NCI-H187 (cell line): ENCODE data around the gene LMNB1.
"Not testable (repeated sequence)": the region's sequence is repeated elsewhere in the genome, so short reads cannot be mapped to it uniquely, and the experiment has no call there.

ENCODE experiments used
- DNase-seq, 2 experiments: peaks; one replicate each; lab custom pipeline; 2025; lab: John Stamatoyannopoulos, UW

Gene LMNB1

DNA sequence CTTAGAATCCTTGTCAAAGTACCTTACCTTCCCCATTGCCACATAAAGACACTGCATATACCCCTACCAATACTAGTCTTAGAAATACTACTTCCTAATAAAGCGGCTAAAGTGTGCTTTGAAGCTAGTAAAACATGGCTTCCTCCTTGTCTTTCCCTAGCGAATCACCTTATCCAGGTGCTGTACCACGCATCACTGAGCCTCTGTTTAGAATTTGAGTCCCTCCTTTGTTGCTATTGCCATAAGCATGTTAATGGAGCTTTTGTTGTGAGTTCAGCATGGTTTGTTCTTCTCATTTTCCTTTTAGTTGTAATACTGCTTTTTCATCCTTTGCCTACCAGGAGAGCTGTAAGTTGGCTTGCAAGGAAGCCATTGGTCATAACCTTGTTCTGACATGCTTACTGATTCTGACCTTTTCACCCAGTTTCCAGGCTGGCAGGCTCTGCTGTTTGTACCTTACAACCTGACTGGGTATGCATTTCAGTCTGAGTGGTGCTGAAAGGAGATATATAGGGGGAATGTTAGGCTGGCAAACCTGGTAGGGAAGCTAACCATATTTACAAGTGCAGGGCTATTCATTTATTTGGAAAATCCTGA is 49.8 kb downstream of the LMNB1 start:
- no peak for DNase-seq

DNA sequence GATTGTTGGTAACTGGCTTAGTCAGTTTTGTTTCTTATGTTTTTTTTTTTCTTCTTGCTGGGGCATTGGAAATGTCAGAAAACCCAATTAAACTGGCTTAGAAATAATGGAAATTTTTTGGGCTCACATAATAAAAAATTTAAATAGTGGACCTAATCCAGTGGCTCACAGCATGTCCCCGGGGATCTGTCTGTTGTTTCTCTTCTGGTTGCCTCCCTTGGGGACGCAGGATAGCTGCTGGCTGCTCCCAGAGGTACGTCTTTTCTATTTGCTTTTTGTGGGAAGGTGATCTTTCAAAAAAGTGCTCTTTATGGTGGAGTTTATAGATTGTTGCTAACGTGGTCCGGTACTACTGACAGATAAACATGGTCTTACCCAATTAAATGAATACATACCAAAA is 52.2 kb downstream of the LMNB1 start:
- no peak for DNase-seq

DNA sequence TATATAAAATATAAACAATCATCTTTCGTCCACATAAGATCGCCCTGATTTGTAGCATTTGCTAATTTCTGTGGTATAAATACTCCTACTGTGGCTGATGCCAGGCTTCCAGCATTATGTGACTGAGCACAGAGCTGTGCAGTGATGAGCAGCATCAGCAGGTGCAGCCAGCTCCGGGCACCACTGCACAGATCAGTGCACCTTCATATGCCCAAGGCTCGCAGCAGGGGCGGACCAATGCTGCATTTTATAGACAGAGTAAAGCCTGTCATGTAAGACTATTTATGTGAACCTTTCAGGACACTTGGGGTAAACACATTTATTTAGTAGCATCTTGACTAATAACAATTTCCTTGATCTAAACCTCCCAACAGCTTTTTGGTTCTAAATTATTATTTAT is 53.1 kb downstream of the LMNB1 start:
- no peak for DNase-seq

DNA sequence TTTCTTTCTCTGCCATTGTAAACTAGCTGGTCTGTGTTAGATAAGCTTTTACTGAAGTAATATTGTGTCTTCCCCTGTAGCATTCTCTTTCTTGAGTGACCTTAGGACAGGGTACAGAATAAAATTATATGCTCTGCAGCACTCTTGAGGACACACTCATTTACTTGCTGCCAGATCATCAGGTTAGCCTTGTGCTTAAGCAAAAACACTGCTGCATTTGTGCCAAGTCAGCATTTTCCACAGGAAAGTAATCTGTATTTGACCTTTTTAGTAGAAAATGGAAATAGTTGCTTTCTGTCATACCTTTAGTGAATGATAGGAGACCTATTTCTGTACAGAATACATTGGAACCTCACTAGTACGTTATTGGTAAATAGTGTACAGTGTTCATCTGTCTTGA is 54.2 kb downstream of the LMNB1 start:
- DNase-seq = no peak

DNA sequence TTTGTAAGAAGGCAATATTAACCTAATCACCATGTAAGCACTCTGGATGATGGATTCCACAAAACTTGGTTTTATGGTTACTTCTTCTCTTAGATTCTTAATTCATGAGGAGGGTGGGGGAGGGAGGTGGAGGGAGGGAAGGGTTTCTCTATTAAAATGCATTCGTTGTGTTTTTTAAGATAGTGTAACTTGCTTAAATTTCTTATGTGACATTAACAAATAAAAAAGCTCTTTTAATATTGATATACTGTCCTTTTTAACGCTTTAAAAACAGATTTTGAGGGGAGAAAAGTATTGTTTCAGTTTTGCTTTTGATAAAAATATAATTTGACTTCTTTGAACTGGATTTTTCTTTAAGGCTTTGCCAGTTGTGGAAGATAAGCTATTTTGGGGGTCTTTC is 59.8 kb downstream of the LMNB1 start:
- DNase-seq = no peak

DNA sequence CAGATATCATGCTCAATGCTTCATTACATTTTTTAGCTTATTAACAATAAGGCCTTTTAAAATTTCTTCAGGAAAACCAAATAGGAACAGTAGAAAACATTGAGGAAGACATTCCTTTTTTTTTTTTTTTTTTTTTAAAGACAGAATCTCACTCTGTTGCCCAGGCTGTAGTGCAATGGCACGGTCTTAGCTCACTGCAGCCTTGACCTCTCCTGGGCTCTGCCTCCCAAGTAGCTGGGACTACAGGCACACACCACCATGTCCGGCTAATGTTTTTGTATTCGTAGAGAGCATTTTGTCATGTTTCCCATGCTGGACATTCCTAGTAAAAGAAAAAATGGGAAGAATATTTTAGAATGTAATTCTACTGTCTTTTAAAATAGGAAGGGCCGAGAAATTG is 60.3 kb downstream of the LMNB1 start:
- no peak for DNase-seq

DNA sequence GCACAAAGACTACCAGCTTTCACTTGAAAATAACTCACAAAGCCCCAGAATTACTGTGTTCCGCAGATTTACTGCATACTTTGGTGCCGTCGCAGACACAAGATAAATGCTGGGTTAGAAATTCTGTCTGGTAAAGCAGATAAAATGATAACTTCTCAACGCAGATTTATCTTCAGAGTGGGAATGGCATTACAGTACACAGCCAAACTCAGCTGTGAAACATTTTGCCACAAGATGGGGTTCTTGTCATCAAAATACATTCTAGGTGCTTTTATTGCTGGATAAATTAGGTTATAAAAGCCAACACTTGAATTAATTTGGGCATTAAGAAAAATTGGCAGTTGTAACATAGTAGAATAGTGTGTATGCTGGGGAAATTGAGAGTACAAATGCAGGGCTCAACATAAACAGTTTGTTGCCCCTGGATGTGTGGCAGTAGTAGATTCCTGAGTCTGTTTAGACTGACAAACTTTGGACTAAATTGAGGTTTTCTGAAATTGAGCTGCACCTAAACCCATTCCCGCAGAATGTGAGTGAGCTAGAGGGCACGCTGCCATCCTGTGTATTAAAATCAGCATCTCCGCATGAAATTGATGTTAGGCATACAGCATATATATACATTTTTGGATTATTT is 61.1 kb downstream of the LMNB1 start:
- DNase-seq = no peak

DNA sequence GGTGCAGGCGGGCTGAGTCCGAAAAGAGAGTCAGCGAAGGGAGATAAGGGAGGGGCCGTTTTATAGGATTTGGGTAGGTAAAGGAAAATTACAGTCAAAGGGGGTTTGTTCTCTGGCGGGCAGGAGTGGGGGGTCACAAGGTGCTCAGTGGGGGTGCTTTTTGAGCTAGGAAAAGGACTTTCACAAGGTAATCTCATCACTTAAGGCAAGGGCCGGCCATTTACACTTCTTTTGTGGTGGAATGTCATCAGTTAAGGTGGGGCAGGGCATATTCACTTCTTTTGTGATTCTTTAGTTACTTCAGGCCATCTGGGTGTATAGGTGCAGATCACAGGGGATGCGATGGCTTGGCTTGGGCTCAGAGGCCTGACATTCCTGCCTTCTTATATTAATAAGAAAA is 62.5 kb downstream of the LMNB1 start:
- not testable (repeated sequence) for DNase-seq

DNA sequence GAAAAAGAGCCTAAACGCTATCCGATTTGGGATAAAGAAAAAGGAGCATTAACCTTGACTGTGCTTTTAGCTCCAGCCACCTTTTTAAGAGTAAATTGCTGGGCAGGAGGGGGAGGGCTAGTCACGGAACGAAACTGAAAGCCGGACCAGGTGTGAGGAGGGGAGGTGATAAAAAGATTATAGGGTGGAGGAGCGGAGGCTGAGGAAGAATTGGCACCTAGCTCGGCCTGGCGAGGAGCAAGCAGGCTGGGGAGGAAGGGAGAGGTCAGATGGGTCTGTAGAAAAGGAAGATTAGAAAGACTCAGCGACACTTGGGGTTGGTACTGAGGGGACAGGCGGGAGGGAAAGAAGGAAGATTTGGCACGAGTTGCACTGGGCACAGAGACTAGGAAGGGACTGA is 66.4 kb downstream of the LMNB1 start:
- not testable (repeated sequence) for DNase-seq

DNA sequence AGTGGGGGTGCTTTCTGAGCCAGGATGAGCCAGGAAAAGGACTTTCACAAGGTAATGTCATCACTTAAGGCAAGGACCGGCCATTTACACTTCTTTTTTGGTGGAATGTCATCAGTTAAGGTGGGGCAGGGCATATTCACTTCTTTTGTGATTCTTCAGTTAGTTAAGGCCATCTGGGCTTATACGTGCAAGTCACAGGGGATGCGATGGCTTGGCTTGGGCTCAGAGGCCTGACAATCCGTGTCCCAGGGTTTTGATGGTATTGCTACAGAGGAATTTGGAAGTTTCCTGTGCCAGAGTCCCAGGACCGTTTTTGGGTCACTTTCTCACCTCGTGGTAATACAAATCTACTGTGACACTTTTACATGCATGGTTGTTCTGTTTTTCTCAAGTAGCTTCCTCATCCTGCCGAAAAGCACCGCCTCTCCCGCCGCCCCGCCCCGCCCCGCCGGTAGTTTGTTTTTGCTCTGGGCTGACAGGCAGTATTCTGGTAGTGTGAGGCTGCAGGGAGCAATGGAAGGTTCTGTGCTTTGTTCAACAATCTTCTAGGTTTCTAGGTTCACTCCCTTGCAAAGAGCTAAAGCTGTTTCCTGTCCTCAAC is 68.6 kb downstream of the LMNB1 start:
- DNase-seq = not testable (repeated sequence)

DNA sequence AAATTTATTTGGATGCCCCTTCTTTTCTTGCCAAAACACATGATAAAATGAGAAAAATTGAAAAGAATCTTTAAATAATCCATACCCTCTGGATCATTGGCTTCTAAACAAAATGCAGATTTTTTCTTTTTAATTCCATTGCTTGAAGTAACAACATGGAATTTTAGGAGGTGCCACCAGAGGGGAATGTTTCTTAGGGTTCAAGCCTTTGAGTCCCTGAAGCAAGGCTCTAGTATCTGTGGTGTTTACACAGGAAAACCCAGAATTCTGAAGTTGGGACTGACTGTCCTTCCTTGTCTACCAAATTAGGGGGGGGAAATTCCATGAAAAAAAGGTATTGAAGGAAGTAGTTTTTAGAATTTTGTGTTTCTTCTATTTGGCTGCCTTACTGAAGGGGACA is 69.4 kb downstream of the LMNB1 start:
- no peak for DNase-seq

DNA sequence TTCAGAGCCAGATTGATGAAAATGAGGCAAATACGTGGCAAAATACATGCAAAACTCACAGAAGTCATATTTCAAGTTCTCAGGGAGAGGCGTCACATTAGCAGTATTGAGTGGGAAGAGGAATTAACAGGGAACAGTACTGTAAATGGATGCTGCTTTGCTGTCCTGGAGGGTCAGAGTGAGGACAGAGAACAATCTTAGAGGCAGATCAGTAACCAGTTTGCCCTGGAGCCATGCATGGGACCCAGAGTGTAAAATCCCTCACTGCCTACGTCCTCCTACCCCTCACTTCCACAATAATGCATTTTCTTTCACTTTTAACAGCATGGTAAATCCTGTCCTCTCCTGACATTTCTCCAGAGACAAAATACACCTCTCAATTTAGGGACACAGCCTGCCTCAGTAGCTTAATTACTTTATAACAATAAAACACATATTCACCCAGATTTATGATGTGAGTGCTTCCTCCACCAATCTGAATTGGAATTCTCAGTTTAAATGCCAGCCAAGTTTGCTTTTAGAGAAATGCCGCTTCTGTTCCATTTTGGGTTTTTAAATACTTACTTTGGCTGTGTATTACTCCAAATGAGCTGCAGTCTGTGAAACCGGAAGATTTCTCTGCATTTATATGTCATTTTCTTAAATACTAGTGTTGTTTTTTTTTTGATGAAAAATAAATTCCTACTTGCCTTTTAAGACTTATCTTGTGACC is 70.0 kb downstream of the LMNB1 start:
- DNase-seq = no peak

DNA sequence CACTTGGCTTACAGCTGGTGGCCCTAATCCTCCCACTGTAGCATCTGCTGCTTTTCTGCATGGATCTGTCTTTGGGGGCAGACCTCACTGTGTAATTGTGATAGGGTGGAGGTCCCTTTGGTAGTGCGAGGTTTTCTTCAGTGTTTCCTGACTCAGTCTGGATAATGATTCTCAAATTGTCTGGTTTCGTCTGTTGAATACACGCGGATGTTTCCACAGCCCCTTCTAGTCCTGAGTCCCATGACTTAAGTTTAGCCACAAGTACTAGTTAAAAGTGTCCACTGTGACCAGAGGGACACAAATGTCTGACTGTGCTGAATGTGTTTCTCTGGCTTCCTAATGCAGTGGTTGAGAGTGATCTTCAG is 70.5 kb downstream of the LMNB1 start:
- DNase-seq = no peak

DNA sequence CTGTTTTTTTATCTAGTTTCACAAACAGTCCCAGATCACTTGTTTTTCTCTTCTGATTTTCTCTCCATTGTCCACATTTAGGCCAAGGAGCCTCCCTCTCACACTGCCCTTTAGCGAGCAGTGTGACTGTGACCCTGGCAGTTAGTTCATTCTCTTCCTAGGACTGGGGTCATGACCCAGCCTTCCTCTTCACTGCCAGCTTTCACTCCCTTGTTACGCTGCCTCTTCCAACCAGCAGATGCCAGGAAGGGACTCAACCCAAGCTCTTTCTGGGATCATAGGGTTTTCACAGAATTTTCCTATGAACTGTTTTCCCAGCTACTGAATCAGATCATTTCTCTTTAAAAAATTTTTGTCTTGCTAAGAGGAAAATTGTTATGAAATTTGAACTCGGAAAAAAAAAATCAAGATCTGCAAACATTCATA is 70.9 kb downstream of the LMNB1 start:
- no peak for DNase-seq

DNA sequence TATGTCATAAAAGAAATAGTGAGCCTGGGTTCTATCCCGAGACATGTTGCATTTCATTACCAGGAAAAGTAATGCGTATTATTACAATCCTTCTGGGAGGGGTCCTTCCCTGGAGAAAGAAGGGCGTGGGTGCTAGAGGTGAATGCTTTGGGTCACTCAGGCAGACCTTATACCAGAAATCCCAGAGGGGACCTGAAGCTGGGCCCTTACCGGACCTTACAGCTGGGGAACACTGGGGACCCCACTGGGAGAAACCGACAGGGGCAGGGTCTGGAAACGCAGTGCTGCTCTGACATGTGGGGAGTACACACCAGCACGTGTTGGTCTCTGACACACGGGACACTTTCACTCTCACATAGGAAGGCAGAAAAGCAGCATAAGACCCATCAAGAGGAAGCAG is 71.3 kb downstream of the LMNB1 start:
- DNase-seq = no peak

DNA sequence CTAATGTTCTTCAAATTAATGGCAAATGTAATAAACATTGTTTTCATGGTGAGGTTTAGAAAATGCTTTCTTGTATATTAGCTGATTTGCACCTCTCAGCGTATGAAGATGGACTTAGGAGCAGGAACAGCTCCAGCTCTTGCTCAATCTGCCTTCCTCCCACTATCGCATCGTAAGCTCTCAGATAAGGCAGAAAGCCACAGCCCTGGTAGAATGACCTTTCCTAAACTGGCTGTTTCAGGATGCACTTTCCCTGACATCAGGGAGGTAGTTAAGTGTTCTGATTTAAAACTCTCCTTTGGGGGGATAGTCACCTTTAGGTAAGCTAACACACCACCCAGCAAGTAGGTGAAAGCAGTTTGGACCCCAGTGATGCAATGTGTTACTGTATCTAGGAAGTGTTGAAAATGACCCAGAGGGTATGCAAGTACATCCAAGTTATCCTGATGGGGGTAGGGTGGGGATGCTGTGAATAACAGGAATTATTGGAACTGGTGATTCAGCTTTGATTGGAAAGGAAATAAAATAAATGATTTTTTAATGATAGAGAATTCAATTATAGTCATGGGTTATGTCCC is 72.3 kb downstream of the LMNB1 start:
- DNase-seq = no peak

DNA sequence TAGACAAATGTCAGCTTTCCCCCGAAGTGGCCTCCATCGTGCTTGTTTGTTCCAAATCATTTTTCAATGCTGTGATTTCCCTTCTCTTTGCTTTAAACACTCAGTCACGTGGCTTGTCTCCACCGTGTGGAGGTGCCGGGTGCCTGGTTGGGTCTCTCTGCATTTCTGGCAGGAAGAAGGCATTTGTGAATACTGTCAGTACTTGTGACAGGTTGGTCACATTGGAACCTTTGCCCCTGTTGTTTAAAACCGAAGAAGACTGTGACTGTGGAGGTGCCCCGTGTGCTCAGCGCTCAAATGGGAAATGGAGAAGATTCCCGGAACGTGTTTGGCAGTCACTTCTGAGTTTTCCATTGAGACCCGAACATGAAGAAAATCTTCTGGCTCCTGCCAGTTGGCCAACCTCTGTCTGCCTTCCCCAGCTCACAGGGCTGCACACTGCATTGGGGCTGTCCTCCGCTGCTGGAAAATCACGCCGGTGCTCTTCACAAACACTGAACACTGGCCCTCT is 74.6 kb downstream of the LMNB1 start:
- no peak for DNase-seq

DNA sequence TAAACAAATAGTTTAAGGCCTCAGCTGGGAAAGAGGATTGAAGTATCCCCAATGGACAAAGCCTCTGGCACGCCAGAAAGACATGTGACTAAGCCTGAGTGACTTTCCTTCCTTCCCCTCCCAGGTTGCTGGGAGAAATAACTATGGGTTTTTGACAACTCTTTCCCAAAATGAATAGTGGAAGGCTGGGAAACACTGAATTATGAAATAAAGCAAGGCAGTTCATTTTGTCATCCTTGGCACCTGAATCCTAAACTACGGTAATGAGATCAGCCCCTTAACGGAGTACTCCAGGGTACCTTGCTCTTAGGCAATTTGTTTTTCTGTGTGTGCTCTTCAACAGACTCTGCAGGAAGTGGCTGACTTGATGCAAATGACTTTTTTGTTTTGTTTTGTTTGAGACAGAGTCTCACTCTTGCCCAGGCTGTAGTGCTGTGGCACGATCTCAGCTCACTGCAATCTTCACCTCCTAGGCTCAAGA is 75.2 kb downstream of the LMNB1 start:
- no peak for DNase-seq

DNA sequence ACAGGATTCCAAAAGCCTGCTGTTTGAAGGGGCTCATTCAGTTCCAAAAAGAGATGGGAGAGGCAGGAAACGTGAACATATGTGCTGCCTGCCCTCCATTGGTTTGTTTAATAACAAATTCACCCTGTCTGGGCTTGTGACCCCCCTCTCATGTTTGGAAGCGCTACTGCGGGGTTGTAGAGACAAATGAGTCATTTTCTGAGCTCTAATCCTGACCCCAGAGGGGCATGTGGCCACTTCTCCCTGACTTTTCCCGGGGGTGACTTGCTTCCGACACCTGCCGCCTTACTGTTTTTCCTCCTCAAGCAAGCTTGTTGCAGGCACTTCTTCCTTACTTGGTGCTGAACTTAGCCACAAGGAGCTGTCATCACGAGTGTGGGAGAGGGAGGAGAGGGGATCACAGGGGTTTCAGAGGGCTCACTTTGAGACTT is 75.9 kb downstream of the LMNB1 start:
- DNase-seq = no peak

DNA sequence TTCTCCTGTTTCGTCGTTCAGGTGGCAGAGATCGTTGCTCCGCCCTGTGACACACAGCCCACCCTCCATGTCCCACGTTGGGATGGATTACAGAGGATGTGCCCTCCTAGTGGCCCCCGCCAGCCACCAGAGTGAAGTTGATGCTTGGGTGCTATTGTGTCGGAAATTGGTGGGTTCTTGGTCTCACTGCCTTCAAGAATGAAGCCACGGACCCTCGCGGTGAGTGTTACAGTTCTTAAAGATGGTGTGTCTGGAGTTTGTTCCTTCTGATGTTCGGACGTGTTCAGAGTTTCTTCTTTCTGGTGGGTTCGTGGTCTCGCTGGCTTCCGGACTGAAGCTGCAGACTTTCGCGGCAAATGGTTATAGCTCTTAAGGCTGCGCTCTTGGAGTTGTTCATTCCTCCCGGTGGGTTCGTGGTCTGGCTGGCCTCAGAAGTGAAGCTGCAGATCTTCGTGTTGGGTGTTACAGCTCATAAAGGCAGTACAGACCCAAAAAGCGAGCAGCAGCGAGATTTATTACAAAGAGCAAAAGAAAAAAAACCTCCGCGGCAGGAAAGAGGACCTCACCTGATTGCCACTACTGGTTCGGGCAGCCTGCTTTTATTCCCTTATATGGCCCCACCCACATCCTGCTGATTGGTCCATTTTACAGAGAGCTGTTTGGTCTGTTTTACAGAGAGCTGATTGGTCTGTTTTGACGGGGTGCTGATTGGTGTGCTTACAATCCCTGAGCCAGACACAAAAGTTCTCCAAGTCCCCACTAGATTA is 76.8 kb downstream of the LMNB1 start:
- DNase-seq = not testable (repeated sequence)

DNA sequence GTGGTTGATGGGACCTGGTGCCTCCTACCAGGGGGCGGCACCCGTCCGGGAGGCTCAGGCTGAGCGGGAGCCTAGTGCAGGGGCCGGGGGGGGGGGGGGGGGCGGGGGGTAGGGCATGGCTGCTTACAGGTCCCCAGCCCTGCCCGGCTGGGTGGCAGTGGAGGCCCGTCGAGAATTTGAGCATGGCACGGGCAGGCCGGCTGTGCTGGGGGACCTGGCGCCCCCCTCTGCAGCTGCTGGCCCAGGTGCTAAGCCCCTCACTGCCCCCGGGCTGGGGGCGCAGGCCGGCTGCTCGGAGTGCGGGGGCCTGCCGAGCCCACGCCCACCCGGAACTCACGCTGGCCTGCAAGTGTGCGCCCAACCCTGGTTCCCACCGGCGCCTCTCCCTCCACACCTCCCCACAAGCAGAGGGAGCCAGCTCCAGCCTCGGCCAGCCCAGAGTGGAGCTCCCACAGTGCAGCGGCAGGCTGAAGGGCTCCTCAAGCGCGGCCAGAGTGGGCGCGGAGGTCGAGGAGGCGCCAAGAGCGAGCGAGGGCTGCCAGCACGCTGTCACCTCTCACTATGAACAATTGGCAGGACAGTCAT is 77.7 kb downstream of the LMNB1 start:
- no peak for DNase-seq
